HG02870 (cell line): Measurements from ENCODE around the gene PHEX.

ENCODE experiments used
- ATAC-seq: cut with Tn5 transposase; IDR thresholded peaks from one replicate; pipeline ENCODE4 v1.9.1; 2021; ENCODE audit warnings: mild to moderate bottlenecking, moderate library complexity; ENCODE audit not compliant: unreplicated experiment

The PHEX gene

DNA sequence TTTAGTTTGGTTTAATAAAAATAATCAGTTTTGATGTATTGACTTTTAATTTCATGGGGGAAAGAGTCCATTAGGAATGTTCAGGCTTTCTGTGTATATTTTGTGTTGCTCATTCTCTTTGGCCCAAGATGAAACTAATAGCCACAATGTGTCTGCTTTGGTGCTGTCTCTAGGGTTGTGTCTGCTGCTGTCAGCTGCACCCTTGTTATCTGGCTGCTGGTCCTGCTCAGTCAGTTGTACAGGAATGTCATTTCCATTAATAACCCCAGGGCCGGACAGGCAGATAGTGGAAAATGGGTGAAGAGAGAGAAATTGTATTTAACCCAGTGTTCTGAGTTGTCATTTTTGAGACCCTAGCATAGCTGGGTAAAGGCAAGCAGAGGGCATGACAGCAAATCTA lies 115.1 kb downstream of the PHEX start:
- no peak for ATAC-seq

DNA sequence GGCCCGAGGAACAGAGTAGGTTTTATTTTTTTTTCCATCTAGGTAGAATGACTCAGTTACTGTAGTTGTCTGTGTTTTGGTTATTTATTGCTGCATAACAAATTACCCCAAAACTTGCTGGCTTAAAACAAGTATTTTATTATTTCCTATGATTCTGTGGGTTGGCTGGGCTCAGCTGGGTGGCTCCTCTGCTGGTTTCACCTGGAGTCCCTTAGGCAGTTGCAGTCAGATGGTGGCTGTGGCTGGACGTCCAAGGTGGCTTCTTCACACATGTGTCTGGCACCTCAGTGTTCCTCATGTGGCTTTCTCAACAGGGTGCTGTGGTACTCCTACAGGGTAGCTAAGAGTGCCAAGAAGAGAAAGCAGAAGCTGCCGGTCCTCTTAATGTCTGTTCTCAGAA lies 115.8 kb downstream of the PHEX start:
- ATAC-seq = no peak

GRCh38 chrX:22148565-22148964 lies 116.4 kb downstream of the PHEX start:
- ATAC-seq = no peak

- ATAC-seq = no peak
Observed at GRCh38 chrX:22150371-22150770, 118.2 kb downstream of the PHEX start.

DNA sequence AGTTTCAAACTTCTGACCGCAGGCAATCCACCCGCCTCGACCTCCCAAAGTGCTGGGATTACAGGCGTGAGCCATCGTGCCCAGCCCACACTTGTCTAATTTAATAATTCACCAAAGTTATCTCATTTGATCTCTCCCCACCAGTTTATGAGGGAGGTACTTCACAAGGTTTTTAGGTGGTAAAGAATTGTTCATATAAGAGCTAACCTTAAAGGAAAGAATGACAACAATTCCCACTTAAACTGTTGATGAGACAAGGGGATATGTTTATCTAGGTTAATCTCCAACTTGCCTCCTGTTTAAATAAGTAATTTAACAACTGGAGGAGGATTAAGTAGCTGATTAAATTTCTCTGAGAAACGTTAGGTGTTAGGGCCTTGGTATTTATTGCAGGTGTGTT lies 123.0 kb downstream of the PHEX start:
- ATAC-seq = no peak

DNA sequence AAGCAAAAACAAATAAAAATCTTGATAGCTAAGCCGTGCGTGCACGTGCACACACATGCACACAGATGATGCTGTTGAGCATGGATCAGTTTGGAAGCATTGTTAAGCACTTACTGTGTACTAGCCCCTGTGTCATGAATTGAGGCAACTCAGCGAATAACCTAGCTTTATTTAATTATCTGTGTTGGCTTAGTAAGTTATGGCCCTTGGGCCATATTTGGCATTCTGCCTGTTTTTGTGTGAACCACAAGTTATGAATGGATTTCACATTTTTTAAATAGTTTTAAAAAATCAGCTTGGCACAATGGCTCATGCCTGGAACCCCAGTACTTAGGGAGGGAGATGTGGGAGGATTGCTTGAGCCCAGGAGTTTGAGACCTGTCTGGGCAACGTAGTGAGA lies 126.9 kb downstream of the PHEX start:
- no peak for ATAC-seq

DNA sequence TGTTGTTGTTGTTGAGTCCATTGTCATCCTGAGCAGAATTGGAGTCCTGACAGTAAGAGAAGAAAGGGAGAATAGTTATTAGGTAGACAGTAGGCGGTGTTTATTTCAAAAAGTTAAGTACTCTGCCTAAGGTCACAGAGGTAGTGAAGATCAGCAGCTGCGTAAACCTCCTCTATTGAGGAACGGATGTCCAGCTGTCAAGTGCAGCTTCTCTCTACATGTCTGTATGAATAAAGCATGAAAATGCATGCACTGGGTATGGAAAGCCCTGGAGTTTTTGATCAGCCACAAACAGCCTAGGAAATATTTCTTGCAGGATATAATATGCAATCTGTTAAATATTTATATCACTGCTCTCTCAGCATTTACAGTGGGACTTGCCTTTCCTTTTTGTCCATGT lies 131.2 kb downstream of the PHEX start:
- ATAC-seq = no peak

- ATAC-seq = no peak
Observed at GRCh38 chrX:22164770-22165388, 132.8 kb downstream of the PHEX start.

GRCh38 chrX:22165732-22166457 lies 133.8 kb downstream of the PHEX start:
- no peak for ATAC-seq

DNA sequence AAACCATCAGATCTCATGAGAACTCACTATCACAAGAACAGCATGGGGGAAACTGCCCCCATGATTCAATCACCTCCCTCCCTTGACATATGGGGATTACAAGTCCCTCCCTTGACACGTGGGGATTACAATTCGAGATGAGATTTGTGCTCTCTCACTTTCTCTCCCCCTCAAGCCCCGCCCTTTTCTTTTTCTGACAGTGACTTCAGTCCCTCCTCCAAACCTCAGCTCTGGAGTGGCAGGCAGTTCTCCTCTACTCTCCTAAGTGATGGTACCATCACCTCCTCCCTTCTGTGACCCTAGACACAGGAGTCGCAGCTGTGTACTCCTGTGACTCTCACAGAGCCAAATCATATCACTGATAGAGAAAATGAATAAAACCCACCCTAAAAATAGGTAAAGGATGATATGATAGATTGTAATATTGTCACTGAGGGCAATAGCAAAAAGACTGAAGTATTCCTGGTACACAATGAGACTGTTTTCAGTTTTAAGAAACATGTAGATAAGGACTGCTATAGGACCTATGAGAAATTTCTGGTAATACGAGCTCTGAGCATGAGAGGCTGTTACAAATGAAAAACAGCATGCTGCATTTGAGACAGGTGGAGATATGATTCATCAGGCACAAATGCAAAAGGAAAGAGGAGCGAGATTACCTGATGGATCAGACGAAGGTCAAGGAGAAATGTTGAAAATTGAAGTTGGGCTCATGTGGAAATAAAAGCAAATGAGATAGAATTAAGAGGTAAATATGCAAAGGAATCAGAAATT lies 139.3 kb downstream of the PHEX start:
- peak; percentile 45 for ATAC-seq

DNA sequence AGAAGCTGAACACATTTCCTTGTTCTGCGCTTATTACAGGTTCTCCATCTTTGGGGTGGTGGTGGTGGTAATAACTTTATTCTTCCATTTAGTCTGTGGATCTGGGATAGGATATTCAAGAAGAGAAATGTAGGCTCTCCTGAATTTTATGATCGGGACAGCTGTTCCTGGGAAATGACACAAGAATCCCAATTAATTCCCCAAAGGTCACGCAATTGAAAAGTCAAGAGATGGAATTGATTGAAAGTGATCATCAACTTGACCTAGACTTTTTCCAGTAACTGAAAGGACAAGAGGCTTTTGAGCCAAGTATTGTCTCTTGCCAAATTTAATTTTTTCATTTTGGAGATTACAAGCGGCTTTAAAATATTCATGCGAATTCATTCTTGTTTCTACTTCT lies 141.8 kb downstream of the PHEX start:
- ATAC-seq = no peak

DNA sequence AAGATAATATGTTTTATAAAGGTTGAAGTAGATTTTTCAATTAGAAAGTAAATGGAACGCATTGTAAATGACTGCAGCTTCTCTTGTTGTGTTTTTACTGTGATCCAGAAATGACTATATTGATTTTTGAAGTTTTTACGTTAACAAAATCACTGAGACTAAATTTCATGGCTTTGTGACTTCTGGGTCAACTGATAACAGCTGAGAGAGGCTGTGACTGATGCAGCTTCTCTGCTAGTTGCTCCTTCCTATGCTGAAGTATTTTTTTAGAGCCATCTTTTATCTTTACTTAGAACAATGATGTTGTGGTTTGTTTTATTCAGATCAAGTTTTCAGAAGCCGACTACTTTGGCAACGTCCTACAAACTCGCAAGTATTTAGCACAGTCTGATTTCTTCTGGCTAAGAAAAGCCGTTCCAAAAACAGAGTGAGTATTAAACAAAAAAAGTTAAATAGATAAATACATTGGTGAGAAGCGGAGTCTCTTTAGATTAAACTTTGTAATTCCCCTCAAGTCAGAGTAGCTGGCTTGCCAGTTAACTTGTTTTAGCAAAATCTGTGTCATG lies 145.9 kb downstream of the PHEX start:
- no peak for ATAC-seq

DNA sequence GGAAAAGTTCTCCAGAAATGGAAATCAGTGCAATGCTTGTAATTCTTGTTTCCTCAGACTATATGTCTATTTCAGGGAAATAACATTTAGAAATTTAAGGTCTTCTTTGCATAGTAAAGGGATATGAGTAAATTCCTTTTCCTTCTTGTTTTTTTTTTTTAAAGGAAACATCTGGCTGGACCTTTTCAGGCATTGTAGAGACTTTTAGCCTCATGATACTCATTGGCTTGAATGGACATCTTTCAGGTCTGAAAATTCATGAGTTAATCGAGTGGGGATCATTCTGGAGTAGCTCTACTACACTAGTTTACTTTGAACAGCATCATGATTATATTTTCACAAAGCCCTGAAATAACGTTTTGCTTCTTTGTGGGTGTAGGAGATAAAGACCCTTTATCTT lies 152.0 kb downstream of the PHEX start:
- ATAC-seq = no peak

GRCh38 chrX:22186165-22186564 lies 154.0 kb downstream of the PHEX start:
- ATAC-seq = no peak

GRCh38 chrX:22192419-22193060 lies 160.4 kb downstream of the PHEX start:
- peak; percentile 95 for ATAC-seq

DNA sequence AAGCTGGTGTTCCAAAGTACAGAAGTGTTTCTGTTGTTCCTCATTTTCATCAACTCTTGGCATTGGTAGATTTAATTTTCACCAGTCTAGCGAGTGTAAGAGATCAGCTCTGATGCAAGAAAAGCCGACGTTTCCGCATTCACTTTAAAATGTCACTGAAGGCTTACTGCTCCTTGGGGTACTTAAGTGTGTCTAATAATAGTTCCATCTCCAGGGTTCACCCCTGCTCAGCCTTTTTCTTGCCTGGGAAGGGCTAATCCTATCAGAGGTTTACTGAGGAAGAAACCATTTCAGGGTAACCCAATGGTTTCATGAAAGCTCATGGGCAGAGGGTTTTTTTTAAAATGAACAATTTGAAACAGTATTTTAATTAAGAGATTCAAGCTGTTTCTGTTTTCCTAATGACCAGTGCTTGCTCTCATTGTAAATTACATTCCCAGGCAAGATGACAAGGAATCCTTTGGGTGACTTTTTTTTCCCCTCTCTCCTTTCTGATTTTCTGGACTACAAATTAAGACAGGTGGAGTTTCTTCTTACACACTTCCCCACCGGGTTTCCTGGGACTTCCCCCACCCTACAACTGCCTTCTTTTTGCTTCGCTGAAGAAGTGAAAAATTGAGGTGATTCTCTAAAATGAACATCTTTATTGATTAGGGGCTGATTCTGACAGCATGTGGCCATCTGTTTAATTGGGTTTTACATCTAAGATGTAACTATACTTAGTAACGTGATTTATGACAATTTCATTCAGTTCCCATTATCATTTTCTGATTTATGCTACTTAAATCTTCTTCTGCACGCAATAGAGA lies 161.9 kb downstream of the PHEX start:
- no peak for ATAC-seq

DNA sequence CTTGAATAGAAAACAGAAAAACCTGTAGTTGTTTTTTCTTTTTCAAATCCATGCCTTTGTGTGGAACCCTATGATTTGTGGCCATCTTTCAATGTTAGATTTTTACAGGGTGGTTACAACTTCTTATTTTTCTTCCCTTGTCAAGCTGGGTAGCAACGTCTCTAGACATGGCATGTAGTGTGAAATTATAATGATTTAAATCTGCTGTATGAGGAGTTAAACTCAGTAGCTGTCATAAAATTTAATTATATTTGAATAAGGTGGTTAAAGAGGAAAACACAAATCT lies 162.5 kb downstream of the PHEX start:
- ATAC-seq = no peak

- no peak for ATAC-seq
Observed at GRCh38 chrX:22196149-22196548, 164.0 kb downstream of the PHEX start.

- no peak for ATAC-seq
Observed at GRCh38 chrX:22202251-22202650, 170.1 kb downstream of the PHEX start.

- ATAC-seq = no peak
Observed at GRCh38 chrX:22203186-22203585, 171.1 kb downstream of the PHEX start.

GRCh38 chrX:22206781-22207180 lies 174.7 kb downstream of the PHEX start:
- ATAC-seq = no peak
